Prostate gland (tissue), 2 donors: ENCODE data around the gene PNPT1.

ENCODE experiments used
- CTCF ChIP-seq, 4 experiments: fragments of 200-600 bp in 2 of 4; fragments of 450-650 bp in 2 of 4; sonication (generic) in 2 of 4; IDR thresholded peaks; 1 replicate in 3 of 4; 2 replicates in 1 of 4; pipeline ENCODE4 v1.5.1; 2016 to 2019; ENCODE audit warnings: antibody characterized with exemption in 4 of 4, mild to moderate bottlenecking in 2 of 4, moderate library complexity in 2 of 4
- POLR2A ChIP-seq: fragments of 450-650 bp; IDR thresholded peaks from one replicate; pipeline ENCODE4 v1.6.1; 2016; ENCODE audit warnings: antibody characterized with exemption, mild to moderate bottlenecking
- POLR2AphosphoS5 ChIP-seq: sonication (generic); formaldehyde crosslinking; IDR thresholded peaks from one replicate; pipeline ENCODE4 v1.6.1; 2017; ENCODE audit warnings: antibody characterized with exemption

GRCh38 chr2:55715626-55716025 is 22.0 kb upstream of the PNPT1 start:
- TF ChIP-seq POLR2A: no peak
- TF ChIP-seq CTCF (IDR thresholded peaks at IDR 0.05): no peak
- no peak for TF ChIP-seq POLR2AphosphoS5
